Natural killer cell treated with Interleukin-12 subunit alpha and Interleukin-12 subunit beta and Interleukin-15 and Interleukin-18, amount 100 ng/mL, for 72 hours (primary cell): ENCODE results near the gene ATP8B4. TPM values are rescaled to one million over a fixed set of nuclear protein-coding genes. Genes with fewer than 3 reads are reported as not detected.

ENCODE experiments used
- ATAC-seq, 2 donors: fragments of 150-1000 bp; cut with Tn5 transposase in 1 of 2; sonication (Bioruptor Pico), chemical (Tn5 transposase) in 1 of 2; 2 replicates each; pipeline ENCODE4 v1.10.0; 2021
- DNase-seq: peaks from one replicate; pipeline ENCODE4 v3.0.0; 2022; ENCODE audit warnings: low spot score
- H3K27ac Mint-ChIP-seq, 2 donors: 1 replicate in 1 of 2; 2 replicates in 1 of 2; pipeline ENCODE4 v1.8.0; 2022; ENCODE audit warnings: mixed read lengths in 2 of 2, mild to moderate bottlenecking in 1 of 2, moderate library complexity in 1 of 2
- H3K27me3 Mint-ChIP-seq, 2 donors: 1 replicate in 1 of 2; 2 replicates in 1 of 2; pipeline ENCODE4 v1.8.0; 2022; ENCODE audit warnings: mixed read lengths in 2 of 2
- H3K36me3 Mint-ChIP-seq: one replicate; pipeline ENCODE4 v1.8.0; 2022; ENCODE audit warnings: mixed read lengths
- H3K4me1 Mint-ChIP-seq, 2 donors: 1 replicate in 1 of 2; 2 replicates in 1 of 2; pipeline ENCODE4 v1.8.0; 2022; ENCODE audit warnings: low read depth in 2 of 2, mixed read lengths in 2 of 2, mild to moderate bottlenecking in 1 of 2
- H3K4me3 Mint-ChIP-seq: one replicate; pipeline ENCODE4 v1.8.0; 2022; ENCODE audit warnings: mixed read lengths
- H3K9me3 Mint-ChIP-seq: 2 replicates; pipeline ENCODE4 v1.8.0; 2022; ENCODE audit warnings: mixed read lengths
- total RNA-seq, 2 donors: library from RNA; stranded (reverse); gene quantifications; one replicate each; pipeline ENCODE4 v1.2.3, GENCODE V29; 2022

Gene ATP8B4
- total RNA-seq, 2 donors from 2014 or later: 273 to 296 TPM

- peaks cover under 1 to 3% of the 10 kb centered on the region in 2 donors for H3K27me3 Mint-ChIP-seq
- H3K9me3 Mint-ChIP-seq: peaks cover 6% of the 10 kb centered on the region
- ATAC-seq (no peak), DNase-seq (no peak)
- H3K36me3 Mint-ChIP-seq: peaks cover 8% of the 10 kb centered on the region
- no peak overlapping the region for H3K4me3 Mint-ChIP-seq
- H3K27ac Mint-ChIP-seq: no peak overlapping the region
- no peaks in the 10 kb centered on the region for H3K4me1 Mint-ChIP-seq
These were observed 310.7 kb downstream of the ATP8B4 start for GRCh38 chr15:49808341-49808740.

Other genes with a start within 250 kb of the ATP8B4 start
- 10 to 100 TPM; 72.6 to 77.6 TPM for gene SLC27A2, start 63.0 kb upstream of the ATP8B4 start, total RNA-seq
- 10 to 100 TPM in 1 of 2 donors, not detected in 1; 93.2 TPM for gene HDC, start 146.5 kb upstream of the ATP8B4 start, total RNA-seq
- 10 to 100 TPM; 43.2 to 45.1 TPM for gene GABPB1, start 236.0 kb upstream of the ATP8B4 start, total RNA-seq